K562 (cell line): ENCODE data around the gene CD22. TPM values are rescaled to one million over a fixed set of nuclear protein-coding genes. Genes with fewer than 3 reads are reported as not detected.

ENCODE experiments used
- ATAC-seq: fragments of 200-7000 bp; cut with Tn5 transposase; 3 replicates; pipeline ENCODE4 v1.9.1; 2020; ENCODE audit warnings: moderate library complexity
- BruUV-seq: library from RNA; stranded (reverse); fragments of 400-500 nt; replicated peaks from 2 replicates; lab custom pipeline; 2021; lab: Mats Ljungman, UMichigan
- CTCF ChIA-PET: fragments of 300-600 bp; formaldehyde crosslinking; extraction: SDS; loops from one replicate; lab custom pipeline; 2021; ENCODE audit warnings: low intra/inter-chr PET ratio; lab: Yijun Ruan, JAX
- POLR2A ChIA-PET: fragments of 300-600, 350-650 bp; sonication (Branson Sonifier 250); formaldehyde crosslinking; extraction: SDS; loops from one replicate; lab custom pipeline; 2021; ENCODE audit warnings: antibody characterized with exemption, inconsistent platforms; lab: Yijun Ruan, JAX
- DNase-seq, 4 experiments: peaks; one replicate each; pipeline versions ENCODE4 v3.0.0 to v3.0.0-alpha.2; 2011 to 2018; ENCODE audit warnings: low spot score in 3 of 4, mixed read lengths in 3 of 4; ENCODE audit errors: extremely low read depth in 1 of 4
- FAIRE-seq: peaks from 2 replicates; lab custom pipeline; 2011; peaks lifted over from hg19 to GRCh38; lab: Jason Lieb, UNC
- H2AFZ ChIP-seq: 2 replicates; pipeline ENCODE4 v1.6.0; 2011; ENCODE audit warnings: low read depth, low read length, control low read depth, inconsistent platforms
- H3K27ac ChIP-seq: fragments of 200-600 bp; 3 replicates; pipeline ENCODE4 v1.8.0; 2011; ENCODE audit warnings: low read depth, mild to moderate bottlenecking, control low read depth, inconsistent platforms, low read length, moderate library complexity, mixed read lengths; ENCODE audit errors: extremely low read depth
- H3K27me3 ChIP-seq, 2 experiments: fragments of 300-600 bp in 1 of 2; 2 replicates in 1 of 2; 3 replicates in 1 of 2; pipeline versions ENCODE4 v1.6.0 to v1.8.0; 2011; ENCODE audit warnings: inconsistent platforms in 2 of 2, low read length in 2 of 2, mild to moderate bottlenecking in 1 of 2, mixed read lengths in 1 of 2, moderate library complexity in 1 of 2; ENCODE audit not compliant: control insufficient read depth in 2 of 2, insufficient read depth in 2 of 2
- H3K36me3 ChIP-seq: fragments of 300-600 bp; 3 replicates; pipeline ENCODE4 v1.8.0; 2011; ENCODE audit warnings: mild to moderate bottlenecking, low read length, inconsistent platforms; ENCODE audit not compliant: control insufficient read depth, insufficient read depth
- H3K4me1 ChIP-seq, 2 experiments: fragments of 200-600 bp in 1 of 2; replicated peaks in 1 of 2; 2 replicates in 1 of 2; 3 replicates in 1 of 2; pipeline versions ENCODE4 v1.5.1 to v1.8.0; 2011; ENCODE audit warnings: inconsistent platforms in 2 of 2, low read length in 2 of 2, mild to moderate bottlenecking in 1 of 2, mixed read lengths in 1 of 2, moderate library complexity in 1 of 2; ENCODE audit not compliant: control insufficient read depth in 2 of 2, insufficient read depth in 2 of 2
- H3K4me2 ChIP-seq: 2 replicates; pipeline ENCODE4 v1.6.1; 2011; ENCODE audit warnings: low read length, control low read depth, inconsistent platforms, mixed read lengths; ENCODE audit not compliant: insufficient read depth
- H3K4me3 ChIP-seq: fragments of 200-600 bp; sonication (generic), shearing (Covaris generic); 2 replicates; pipeline ENCODE4 v1.5.1; 2016; ENCODE audit warnings: control low read depth, inconsistent platforms
- H3K79me2 ChIP-seq: fragments of 200-600 bp; 3 replicates; pipeline ENCODE4 v1.8.0; 2011; ENCODE audit warnings: low read length, inconsistent platforms; ENCODE audit not compliant: control insufficient read depth, insufficient read depth
- H3K9ac ChIP-seq, 2 experiments: 2 replicates each; pipeline versions ENCODE4 v1.6.0 to v1.6.1; 2011; ENCODE audit warnings: low read depth in 2 of 2, low read length in 2 of 2, control low read depth in 1 of 2, inconsistent platforms in 1 of 2, mild to moderate bottlenecking in 1 of 2, mixed read lengths in 1 of 2; ENCODE audit not compliant: insufficient read depth in 1 of 2
- H3K9me1 ChIP-seq: one replicate; pipeline ENCODE4 v1.6.0; 2011; ENCODE audit warnings: inconsistent platforms, mild to moderate bottlenecking, low read length, moderate library complexity; ENCODE audit not compliant: control insufficient read depth, insufficient read depth
- H3K9me3 ChIP-seq: replicated peaks from 2 replicates; pipeline ENCODE4 v1.5.1; 2011; ENCODE audit warnings: low read depth, low read length, inconsistent platforms; ENCODE audit not compliant: control insufficient read depth, insufficient read depth
- H4K20me1 ChIP-seq: replicated peaks from 2 replicates; pipeline ENCODE4 v1.6.1; 2011; ENCODE audit warnings: low read length, inconsistent platforms, mixed read lengths; ENCODE audit not compliant: control insufficient read depth, insufficient read depth
- BCOR ChIP-seq: fragments of 450-650 bp; IDR thresholded peaks from 2 replicates; pipeline ENCODE4 v1.6.1; 2016
- CBFA2T2 ChIP-seq: fragments of 450-650 bp; conservative IDR thresholded peaks from 2 replicates; pipeline ENCODE4 v1.6.1; 2017; ENCODE audit warnings: mild to moderate bottlenecking
- E2F6 ChIP-seq, 2 experiments: IDR thresholded peaks; 2 replicates each; pipeline ENCODE4 v1.6.1; 2011; ENCODE audit warnings: borderline replicate concordance in 1 of 2, control low read depth in 1 of 2, low read depth in 1 of 2, low read length in 1 of 2, mild to moderate bottlenecking in 1 of 2, mixed read lengths in 1 of 2, moderate library complexity in 1 of 2; ENCODE audit not compliant: insufficient read depth in 1 of 2, insufficient read length in 1 of 2, poor library complexity in 1 of 2, severe bottlenecking in 1 of 2; ENCODE audit errors: extremely low read depth in 1 of 2
- HDAC2 ChIP-seq: fragments of 450-650 bp; IDR thresholded peaks from 2 replicates; pipeline ENCODE4 v1.6.1; 2016; ENCODE audit warnings: mild to moderate bottlenecking
- KHSRP ChIP-seq: fragments of 450-650 bp; IDR thresholded peaks from 2 replicates; pipeline ENCODE4 v1.6.1; 2017
- KLF16 ChIP-seq: IDR thresholded peaks from 2 replicates; pipeline ENCODE4 v1.6.1; 2016; ENCODE audit warnings: antibody characterized with exemption
- MEIS2 ChIP-seq: fragments of 450-650 bp; IDR thresholded peaks from 2 replicates; pipeline ENCODE4 v1.6.1; 2014; ENCODE audit warnings: mild to moderate bottlenecking; ENCODE audit not compliant: partially characterized antibody
- NCOR1 ChIP-seq: fragments of 450-650 bp; IDR thresholded peaks from 2 replicates; pipeline ENCODE4 v1.6.1; 2016; ENCODE audit warnings: mild to moderate bottlenecking, moderate library complexity
- POLR2G ChIP-seq: fragments of 200-400 bp; formaldehyde crosslinking; IDR thresholded peaks from 2 replicates; pipeline ENCODE4 v1.6.1; 2017; ENCODE audit warnings: low read depth, mild to moderate bottlenecking, antibody characterized with exemption, low read length, moderate library complexity
- PRDM10 ChIP-seq: fragments of 450-650 bp; IDR thresholded peaks from 2 replicates; pipeline ENCODE4 v1.6.1; 2018; ENCODE audit not compliant: partially characterized antibody
- ZBTB7A ChIP-seq: IDR thresholded peaks from 2 replicates; pipeline ENCODE4 v1.6.1; 2011; ENCODE audit warnings: low read depth, mild to moderate bottlenecking, low read length, moderate library complexity, borderline replicate concordance; ENCODE audit not compliant: control insufficient read depth
- ZKSCAN8 ChIP-seq: fragments of 200-800 bp; sonication (Bioruptor generic); IDR thresholded peaks from 2 replicates; pipeline ENCODE4 v1.6.1; 2016; ENCODE audit warnings: missing genetic modification characterization, missing compliant biosample characterization
- WGBS: fragments of 100-300 bp; shearing (Covaris generic); methylation state at CpG from one replicate; pipeline ENCODE4 v1.1.6; 2016; ENCODE audit warnings: low coverage, mixed read lengths; ENCODE audit not compliant: insufficient coverage; ENCODE audit errors: missing lambda C conversion rate; 5-methylcytosine and 5-hydroxymethylcytosine counted together
- in situ Hi-C: fragments of 300-500 bp; cut with MboI; formaldehyde crosslinking; loops from 4 replicates; pipeline ENCODE4 v1.15.0; 2018; ENCODE audit warnings: inconsistent platforms, mixed read lengths
- intact Hi-C: fragments of 100-400 bp; cut with micrococcal nuclease; formaldehyde crosslinking; loops from 2 replicates; pipeline ENCODE4 v1.14.2; 2022
- polyA plus RNA-seq, 8 experiments: library from polyadenylated mRNA; depleted of rRNA in 4 of 8; stranded (reverse) in 5 of 8; unstranded in 3 of 8; fragments of >200 nt; fragmentation: Nextera tagmentation in 2 of 8; fragmentation: Illumina TruSeq in 1 of 8; extraction: Ambion mirVana in 2 of 8; extraction: Trizol in 1 of 8; gene quantifications; 2 replicates each; pipeline versions ENCODE4 v1.2.1 to v1.2.3, GENCODE V29; 2011 to 2014; ENCODE audit warnings: inconsistent platforms in 1 of 8, missing spikeins in 1 of 8
- total RNA-seq, 7 experiments: library from RNA; depleted of rRNA in 6 of 7; stranded (reverse); fragments of >200 nt in 6 of 7; fragmentation: Illumina TruSeq in 2 of 7; extraction: Trizol in 2 of 7; gene quantifications; 2 replicates each; pipeline versions ENCODE4 v1.2.1 to v1.2.3, GENCODE V29; 2011 to 2021; ENCODE audit warnings: low replicate concordance in 1 of 7

CD22 gene
- total and polyA plus RNA-seq, 9 of the 15 experiments (the other 6 are each of a cell fraction or from before 2014, with no cell fraction given): 0.29 to 5.0 (median 3.5) TPM

GRCh38 chr19:35295792-35296462 is 33.1 kb upstream of the CD22 start:
- Histone ChIP-seq H3K27ac (no peak overlapping the region), H3K36me3 (no peaks in the 10 kb centered on the region), H3K4me1 (peaks cover 43 to 78% of the 10 kb centered on the region in 2 experiments), H3K27me3 (peaks cover 2 to 12% of the 10 kb centered on the region in 2 experiments; a peak in 3 of 5 replicates), H4K20me1 (no peaks in the 10 kb centered on the region), H2AFZ (peak overlapping the region; percentile 67), H3K9ac (peak overlapping the region in 1 of 2 experiments; percentile 47; a peak in 2 of 4 replicates), H3K9me3 (no peaks in the 10 kb centered on the region), H3K79me2 (no peaks in the 10 kb centered on the region), H3K4me2 (no peak overlapping the region), H3K4me3 (no peak overlapping the region), H3K9me1 (peaks cover 6% of the 10 kb centered on the region)
- WGBS: 36% methylated on average over 24 of the region's 24 CpGs
- in situ Hi-C loops: no loop called here
- ChIA-PET POLR2A (interaction anchor here (0.6 to 0.8 kb wide), 3 partner anchors 17 to 148 kb away, joined by 3 read pairs; no protein-coding TSS in a partner anchor), CTCF (no interaction called here)
- intact Hi-C loops: no loop called here
- no peak for FAIRE-seq
- BruUV-seq: no TSS peak
- DNase-seq: peak; percentile 43 to 66 (median 56)
- peak; percentile 47 for ATAC-seq
- TF ChIP-seq POLR2G: 0 out of 2 replicates have a peak, but pooled peaks have one; percentile 30
- TF ChIP-seq NCOR1: peak; percentile 19; the same call in 1 of the 2 replicates
- peak; percentile 34; the same call in 1 of the 2 replicates for TF ChIP-seq HDAC2
- TF ChIP-seq CBFA2T2: peak; percentile 43; the same call in 1 of the 2 replicates
- TF ChIP-seq KLF16: no peak
- peak; percentile 61 for TF ChIP-seq BCOR
- TF ChIP-seq PRDM10: peak; percentile 30
- TF ChIP-seq ZBTB7A: peak; percentile 51; the same call in 1 of the 2 replicates
- no peak for TF ChIP-seq ZKSCAN8
- TF ChIP-seq E2F6 (IDR thresholded peaks at IDR 0.05; ENCODE audit: borderline replicate concordance in 1 of 2, extremely low read depth in 1 of 2, insufficient read depth in 1 of 2, insufficient read length in 1 of 2, low read depth in 1 of 2, low read length in 1 of 2, poor library complexity in 1 of 2, severe bottlenecking in 1 of 2): peak in 1 of 2 experiments; percentile 90
- TF ChIP-seq KHSRP: no peak
- peak; percentile 34 for TF ChIP-seq MEIS2
